GM12864 (cell line): ENCODE measurements around the gene PHF14.

Experiments used
- DNase-seq: peaks from one replicate; pipeline ENCODE4 v3.0.0-alpha.2; 2011; ENCODE audit warnings: low read depth
- H3K4me3 ChIP-seq: 2 replicates; pipeline ENCODE4 v1.5.1; 2011; ENCODE audit warnings: mild to moderate bottlenecking, low read depth, low read length, control low read depth
- CTCF ChIP-seq: IDR thresholded peaks from 2 replicates; pipeline ENCODE4 v1.5.1; 2011; ENCODE audit warnings: low read depth, mild to moderate bottlenecking, moderate library complexity, low read length, control low read depth, inconsistent platforms; ENCODE audit errors: missing control alignments

Gene PHF14

DNA sequence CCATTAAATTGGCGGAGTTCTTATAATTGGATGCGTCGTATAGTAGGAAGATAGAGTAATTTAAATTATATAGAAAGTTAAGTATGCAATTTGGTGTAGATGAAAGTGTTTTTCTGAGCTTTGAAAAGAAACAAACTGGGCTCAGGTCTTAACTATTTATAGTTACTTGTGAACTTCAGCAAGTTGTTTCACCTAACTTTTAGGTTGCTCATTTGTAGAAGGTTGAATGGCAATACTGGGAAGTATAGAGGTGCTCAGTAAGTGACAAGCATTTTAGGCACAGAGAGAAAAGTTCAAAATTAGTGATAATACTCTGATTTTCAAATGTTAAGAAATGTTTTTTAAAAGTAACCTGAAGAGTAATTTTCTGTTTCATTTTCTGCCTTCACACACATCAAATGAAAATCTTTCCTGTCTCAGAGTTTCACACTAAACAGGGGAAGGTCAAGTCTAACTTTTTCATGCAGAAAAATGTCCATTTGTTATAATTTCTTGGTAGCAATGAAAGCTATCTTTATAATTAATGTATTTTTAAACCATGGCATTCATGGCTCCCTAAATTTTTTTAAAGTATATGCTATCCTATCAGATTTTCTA lies 146.5 kb downstream of the PHF14 start:
- no peak for TF ChIP-seq CTCF
- DNase-seq, result no peak
- no peak overlapping the region for H3K4me3 ChIP-seq

DNA sequence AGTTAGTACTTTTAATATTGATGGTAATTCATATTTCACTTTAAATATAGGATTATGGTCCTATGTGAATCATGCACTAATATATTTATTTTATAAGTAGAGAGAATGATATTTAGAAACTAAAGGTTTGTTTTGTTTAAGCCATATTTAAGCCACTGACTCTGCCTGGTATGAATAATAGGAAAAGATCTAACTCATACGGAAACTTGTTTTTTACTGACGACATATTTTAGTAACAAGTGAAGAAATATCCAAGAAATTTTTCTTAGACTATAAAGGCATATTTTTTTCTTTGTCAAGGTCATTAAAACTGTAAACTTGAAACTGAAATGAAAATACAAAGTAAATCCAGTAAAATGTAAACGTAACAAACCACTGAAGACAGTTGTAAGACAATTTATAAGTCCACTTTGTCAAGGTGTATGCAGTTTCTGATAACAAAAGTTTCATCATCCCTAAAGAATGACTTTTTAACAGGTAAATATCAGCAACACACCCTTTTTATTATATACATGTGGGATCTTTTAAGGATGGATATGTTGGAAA lies 147.1 kb downstream of the PHF14 start:
- no peak for DNase-seq
- no peak overlapping the region for H3K4me3 ChIP-seq
- TF ChIP-seq CTCF, result no peak

DNA sequence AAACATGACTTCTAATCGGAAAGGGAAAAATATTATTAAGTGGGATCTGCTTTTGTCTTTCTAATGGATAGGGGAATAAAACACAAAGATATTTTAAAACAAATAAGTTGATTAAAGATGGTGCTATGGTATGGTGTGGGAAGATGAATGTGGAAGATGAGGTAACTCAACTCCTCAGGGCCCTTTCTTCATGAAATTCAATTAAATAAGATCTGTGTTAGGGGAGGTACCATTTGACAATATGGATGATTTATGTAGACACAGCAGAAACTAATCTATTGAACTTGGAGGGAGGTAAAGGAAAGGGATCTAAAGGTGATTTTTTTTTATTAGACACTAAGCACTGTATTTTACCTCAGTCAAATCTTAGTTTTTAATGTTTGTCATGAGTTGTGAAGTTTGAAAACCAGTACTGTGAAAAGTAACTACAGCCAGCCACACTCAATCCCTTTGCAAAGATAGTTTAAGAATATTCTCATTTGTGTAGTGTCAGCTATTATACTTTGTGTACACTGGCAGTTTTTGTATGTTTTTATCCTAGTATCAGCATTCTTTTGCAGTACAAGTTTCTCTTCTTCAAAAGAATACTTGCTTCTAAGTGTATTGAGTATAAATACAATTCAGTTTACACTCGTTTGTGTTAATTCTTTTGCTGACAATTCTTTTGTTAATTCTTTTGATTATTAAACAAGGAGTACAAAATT lies 151.3 kb downstream of the PHF14 start:
- no peak for TF ChIP-seq CTCF
- no peak overlapping the region for H3K4me3 ChIP-seq
- DNase-seq, result no peak

DNA sequence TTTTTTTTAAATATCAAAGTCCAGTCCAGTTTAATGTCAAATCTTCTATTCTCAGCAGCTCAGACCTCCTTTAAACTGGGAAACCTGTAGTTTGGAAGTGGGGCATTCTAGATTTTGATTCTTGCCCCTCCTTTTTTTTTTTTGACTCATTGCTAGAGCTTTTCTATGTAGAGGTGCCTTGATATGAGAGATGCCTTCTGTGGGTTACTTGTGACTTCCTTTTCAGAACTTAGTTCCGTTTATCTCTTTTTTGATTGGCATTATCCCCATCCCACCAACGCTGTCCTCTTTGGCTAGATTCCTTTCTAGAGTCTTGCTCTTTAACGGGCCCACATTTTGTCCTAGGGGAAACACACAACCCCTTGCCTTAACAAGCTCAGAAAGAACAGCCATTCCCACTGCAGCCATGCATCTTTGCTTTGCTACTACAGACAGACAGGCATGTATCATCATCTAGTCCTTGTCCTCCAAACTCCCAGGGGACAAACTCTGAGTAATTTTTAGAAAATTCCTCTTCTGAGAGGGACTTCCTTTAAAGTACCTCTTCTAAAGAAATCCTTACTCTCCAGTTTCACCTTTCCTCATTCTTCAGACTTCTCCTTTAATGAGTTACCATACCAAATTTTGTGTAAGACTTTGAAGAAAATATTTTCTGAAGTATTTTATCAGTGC lies 153.6 kb downstream of the PHF14 start:
- no peak for TF ChIP-seq CTCF
- no peak for DNase-seq
- no peak overlapping the region for H3K4me3 ChIP-seq

DNA sequence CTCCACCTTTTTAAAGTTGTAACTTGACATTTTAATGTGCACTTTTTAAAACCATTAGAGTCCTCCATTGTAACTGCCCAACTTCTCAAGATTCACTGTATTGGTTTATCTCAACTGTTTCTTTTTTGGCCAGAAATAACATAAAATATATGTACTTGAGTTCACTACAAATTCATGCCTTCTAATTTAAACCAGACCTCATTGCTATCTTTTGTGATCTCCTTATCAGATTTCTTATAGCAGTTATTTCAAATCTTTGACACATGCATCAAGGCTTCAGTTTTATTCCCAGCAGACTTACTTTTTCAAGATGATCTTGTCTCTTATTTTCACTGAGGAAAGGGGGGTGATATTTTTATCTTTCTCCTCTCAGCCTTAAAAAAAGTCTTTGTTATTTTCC lies 154.3 kb downstream of the PHF14 start:
- DNase-seq, result no peak
- no peak overlapping the region for H3K4me3 ChIP-seq
- TF ChIP-seq CTCF, result no peak

DNA sequence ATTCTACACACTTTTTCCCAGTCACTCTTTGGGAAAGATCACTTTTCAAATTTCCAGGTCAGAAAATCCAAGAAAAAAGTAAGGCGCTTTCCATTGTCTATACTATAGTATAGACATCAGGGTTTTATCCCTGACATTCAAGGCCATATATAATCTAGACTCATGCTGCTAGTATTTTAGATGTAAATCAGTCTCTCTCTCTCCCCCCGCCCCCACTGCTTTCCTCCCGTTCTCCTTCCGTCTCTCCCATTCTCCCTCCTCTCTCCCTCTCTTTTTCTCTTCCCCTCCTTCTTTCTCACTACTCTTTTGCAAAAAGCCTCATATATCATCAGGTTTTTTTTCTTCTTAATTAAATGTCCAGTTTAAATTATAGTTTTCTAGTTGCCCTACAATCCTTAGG lies 154.8 kb downstream of the PHF14 start:
- no peak for TF ChIP-seq CTCF
- H3K4me3 ChIP-seq, result no peak overlapping the region
- DNase-seq, result no peak
